Fibroblast of skin of left quadriceps (primary cell): Measurements from ENCODE around the gene EGFL8.
A peak's percentile ranks its signal among the peaks of the same experiment; 100 is the strongest.

Source experiments
- DNase-seq, 2 experiments: peaks; one replicate each; pipeline ENCODE4 v3.0.0-alpha.2; 2013; ENCODE audit warnings: low read depth in 2 of 2

The EGFL8 gene

DNA sequence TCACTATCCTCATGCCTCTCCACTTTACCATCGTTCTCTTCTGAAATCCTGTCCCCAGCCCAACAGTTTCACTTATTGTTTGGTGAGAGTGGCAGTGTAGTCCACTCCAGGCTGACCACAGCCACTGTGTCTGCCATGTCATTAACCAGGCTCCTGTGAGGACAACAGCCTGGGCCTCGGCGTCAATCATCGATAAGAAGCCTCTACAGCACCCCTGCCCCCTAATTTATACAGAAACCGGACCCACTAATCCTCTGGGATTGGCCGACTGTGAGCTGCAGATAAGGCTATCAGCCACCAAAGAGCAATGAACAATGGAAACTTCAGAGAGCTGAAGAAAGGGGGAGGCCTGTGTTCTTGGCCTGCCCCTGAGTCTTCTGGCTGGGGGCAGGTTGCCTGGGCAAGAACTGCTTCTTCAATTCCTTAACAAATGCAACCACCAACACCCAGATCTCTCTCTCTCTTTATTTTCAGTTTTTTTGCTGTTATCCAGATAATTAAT lies 3.4 kb downstream of the EGFL8 start:
- DNase-seq = no peak

GRCh38 chr6:32168350-32168749 lies 4.0 kb downstream of the EGFL8 start:
- no peak for DNase-seq

- DNase-seq = no peak
These were observed 4.6 kb downstream of the EGFL8 start for GRCh38 chr6:32168807-32169591.

GRCh38 chr6:32170294-32170693 lies 5.9 kb downstream of the EGFL8 start:
- DNase-seq = no peak

GRCh38 chr6:32171234-32171633 lies 6.8 kb downstream of the EGFL8 start:
- DNase-seq = no peak

- no peak for DNase-seq
These were observed 8.8 kb downstream of the EGFL8 start for GRCh38 chr6:32173051-32173727.

DNA sequence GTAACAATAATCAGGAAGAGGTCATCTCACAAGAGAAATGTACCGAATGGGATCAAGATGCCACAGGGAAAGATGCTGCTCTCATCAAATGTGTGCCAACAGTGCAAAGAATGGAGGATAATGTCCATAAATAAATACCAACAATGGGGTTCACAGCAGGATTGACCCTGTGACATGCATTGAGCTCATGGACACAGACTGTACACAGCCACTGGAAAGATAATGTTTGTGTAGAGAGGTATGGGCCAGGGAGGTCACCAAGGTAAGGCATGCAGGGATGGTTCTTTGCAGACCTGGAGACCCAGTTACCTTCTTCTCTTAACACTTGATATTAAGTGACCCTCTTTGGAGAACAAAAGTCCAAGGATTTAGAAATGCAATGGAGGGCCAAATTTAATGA lies 10.0 kb downstream of the EGFL8 start:
- no peak for DNase-seq

DNA sequence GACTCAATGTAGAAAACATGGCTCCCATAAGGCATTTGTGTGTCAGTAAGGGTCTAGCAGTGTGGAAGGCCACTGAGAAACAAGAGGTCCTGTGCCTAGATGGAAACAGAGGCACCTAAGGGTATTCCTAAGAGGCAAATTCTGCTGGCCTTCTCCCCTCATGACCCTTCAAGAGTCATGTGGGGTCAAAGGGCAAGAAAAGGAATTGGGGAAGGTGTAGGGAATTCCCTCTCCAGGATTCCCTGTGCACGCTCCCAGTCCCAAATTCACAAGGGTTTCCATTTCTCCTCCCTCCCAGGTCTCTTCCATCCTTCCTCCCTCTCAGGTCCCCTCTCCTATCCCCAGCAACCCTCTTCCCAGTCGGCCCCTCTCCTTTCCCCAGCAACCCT lies 10.9 kb downstream of the EGFL8 start:
- no peak for DNase-seq

- peak; percentile 96 for DNase-seq
These were observed 11.5 kb downstream of the EGFL8 start, which contains the start of gene AGPAT1 for GRCh38 chr6:32175711-32176475. Gene AGPAT1, minus strand, starts transcription at chr6:32176084. Its CDS starts 4,588 bp downstream, at chr6:32171496.

GRCh38 chr6:32176476-32177182 lies 12.2 kb downstream of the EGFL8 start:
- DNase-seq = no peak

DNA sequence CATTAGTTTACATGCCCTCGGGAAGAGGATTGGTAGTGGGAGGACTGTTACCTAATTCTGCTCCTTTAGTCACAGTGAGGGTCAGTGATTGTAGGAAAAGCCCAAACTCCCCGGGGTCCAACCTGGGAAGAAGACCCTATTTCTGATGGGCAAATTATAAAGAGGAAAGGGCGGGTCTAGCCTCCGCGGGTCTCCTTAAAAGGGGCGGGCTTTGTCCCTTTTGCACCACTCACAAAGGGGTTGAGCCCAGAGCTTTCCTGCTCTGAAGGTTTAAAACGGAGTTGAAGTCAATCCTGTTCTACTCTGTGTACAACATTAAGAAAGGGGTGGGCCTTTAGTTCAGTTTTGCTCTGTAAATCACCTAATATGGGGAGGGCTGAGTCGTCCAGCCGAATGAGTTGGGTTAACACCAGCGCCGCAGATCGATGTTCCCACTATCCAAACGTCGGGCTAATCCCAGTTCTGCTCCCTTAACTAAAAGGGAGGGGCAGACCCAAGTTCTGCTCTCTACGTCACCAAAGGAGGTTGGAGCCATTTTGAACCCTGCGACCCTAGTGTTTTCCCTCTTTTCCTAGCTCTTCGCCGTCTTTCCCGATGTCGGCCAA lies 12.9 kb downstream of the EGFL8 start:
- DNase-seq = no peak

DNA sequence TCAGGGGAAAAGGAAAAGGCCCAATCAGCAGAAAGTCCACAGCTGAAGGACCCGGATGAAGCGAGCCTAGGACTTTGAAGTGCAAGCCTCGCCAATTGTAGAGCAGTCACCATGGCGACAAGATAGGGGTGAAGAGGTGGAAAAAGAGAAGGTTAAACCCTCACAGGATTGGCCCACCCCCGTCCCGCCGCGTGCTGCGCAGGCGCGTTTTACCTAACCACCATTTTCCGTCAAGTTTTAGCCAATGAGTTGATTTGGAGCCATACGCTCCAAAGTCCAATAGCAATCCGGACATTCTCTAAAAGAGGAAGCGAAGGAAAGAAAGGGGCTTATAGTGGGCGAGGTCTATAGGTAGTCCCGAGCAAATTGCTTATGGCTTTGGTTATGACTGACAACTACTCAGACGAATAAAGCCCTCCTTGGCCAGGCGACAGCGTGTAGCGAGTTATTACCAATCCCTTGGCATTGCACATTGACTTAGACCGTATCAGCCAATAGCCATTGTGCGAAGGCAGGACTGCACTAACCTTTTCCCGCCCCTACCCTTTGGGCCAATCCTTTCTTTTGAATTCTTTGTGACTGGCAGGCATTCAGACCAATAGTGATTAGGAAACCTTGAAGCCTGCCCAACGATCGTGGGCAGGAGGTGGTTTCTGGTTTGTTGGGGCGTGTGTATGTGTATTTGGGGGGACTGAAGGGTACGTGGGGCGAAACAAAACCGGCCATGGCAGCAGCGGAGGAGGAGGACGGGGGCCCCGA lies 13.6 kb downstream of the EGFL8 start, which contains the start of gene RNF5:
Gene RNF5 (plus strand): TSS at position 618 of the 759 bp plus-strand sequence. CDS start 107 bp downstream, at position 725.
- peak; percentile 100 for DNase-seq

DNA sequence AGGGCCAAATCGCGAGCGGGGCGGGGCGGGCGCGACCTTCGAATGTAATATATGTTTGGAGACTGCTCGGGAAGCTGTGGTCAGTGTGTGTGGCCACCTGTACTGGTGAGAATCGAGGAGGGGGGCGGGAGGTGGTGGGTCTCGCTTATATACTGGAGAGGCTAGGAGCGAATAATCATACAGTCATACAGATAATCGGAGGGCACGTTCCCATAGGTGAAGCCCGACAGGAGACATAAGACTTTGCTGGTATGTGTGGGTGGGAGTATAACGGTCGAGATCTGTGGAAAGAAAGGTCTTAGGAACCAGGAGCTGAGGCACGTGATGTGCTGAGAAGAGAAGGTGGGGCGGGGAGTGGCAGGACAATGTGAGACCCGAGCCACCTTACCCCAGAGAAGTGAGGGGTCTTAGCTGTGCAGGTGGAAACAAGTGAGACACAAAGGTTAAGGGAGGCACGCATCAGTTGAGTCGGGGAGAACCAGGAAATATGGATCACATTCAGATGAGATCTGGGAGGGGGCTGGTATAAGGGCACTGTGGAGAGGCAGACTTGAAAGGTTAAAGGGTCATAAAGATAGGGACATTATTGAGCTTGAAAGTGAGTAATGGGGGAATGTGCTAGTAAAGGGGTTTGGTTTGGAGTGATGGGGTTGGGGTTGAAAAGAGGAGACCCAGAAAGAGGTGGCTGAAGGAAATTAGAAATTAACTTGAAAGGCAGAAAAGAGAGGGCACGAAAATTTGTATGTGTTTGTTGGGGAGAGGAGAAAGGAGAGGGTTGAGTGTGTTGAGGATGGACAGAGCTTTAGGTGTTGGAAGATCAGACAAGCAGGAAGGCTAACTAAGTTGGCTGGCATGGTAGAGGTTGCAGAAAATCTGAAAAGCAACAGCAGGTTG lies 14.4 kb downstream of the EGFL8 start:
- no peak for DNase-seq

- no peak for DNase-seq
These were observed 15.5 kb downstream of the EGFL8 start for GRCh38 chr6:32179766-32180405.

DNA sequence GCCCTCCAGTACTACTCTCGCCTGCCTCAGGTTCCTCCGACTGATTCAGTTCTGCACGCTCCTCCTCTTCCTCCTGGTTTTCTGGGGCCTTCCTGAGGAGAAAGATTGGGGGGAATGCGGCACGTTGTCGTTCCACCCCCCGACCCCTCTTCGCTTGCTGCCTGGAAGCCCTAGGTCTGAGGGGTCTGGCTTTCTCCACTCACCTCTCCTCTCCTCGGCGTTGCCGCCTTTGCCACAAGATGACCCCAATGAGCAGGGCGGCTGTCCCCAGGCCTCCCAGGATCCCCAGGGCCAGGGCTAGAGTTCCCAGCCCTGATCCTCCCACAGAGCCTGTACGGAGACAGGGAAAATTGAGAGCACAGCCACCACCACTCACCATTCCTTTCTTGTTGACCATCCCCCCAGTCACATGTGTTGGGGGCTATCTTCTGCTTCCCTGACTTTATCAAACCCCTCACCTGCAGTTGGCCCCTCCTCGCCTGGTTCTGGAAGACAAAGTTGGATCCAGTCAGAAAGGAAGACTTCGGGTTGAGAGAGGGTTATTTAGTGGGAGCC lies 16.8 kb downstream of the EGFL8 start:
- DNase-seq = no peak

GRCh38 chr6:32181915-32182529 lies 17.6 kb downstream of the EGFL8 start:
- DNase-seq = no peak

GRCh38 chr6:32182555-32182981 lies 18.2 kb downstream of the EGFL8 start:
- DNase-seq = no peak

DNA sequence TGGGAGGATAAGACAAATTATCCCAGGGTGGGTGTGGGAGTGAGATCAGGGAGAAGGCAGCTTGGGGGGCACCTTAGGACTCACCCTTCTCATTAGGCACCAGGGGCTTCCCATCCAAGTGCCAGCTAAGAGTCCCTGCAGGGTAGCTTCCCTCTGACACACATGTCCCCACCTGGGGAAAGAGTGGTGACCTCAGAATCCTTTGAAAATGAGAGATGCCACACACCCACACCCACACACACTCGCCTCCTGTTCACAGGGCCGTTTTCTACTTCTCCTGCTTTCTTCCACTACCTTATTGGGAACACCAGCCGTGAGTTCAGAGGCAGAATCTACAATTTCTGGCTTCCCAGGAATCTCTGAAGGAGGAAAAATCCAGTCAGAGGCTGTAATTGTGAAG lies 18.6 kb downstream of the EGFL8 start:
- DNase-seq = no peak
